ENCODE data around the gene ITGAX.

The ITGAX gene

GRCh38 chr16:31350275-31351005 lies 4.5 kb upstream of the ITGAX start:
- no peak for FAIRE-seq

- FAIRE-seq = no peak
Measured at GRCh38 chr16:31351246-31351941, 3.6 kb upstream of the ITGAX start.

GRCh38 chr16:31351942-31352325 lies 3.0 kb upstream of the ITGAX start:
- FAIRE-seq = no peak

- no peak for FAIRE-seq
Measured at GRCh38 chr16:31352376-31353115, 2.4 kb upstream of the ITGAX start.

GRCh38 chr16:31355431-31356100 lies 590 bp downstream of the ITGAX start:
- FAIRE-seq = no peak

GRCh38 chr16:31356566-31357323 lies 1.8 kb downstream of the ITGAX start:
- FAIRE-seq = no peak

GRCh38 chr16:31357324-31358109 lies 2.5 kb downstream of the ITGAX start:
- FAIRE-seq = no peak

- FAIRE-seq = no peak
Measured at GRCh38 chr16:31360251-31360650, 5.3 kb downstream of the ITGAX start.

- FAIRE-seq = no peak
Measured at GRCh38 chr16:31361201-31362110, 6.5 kb downstream of the ITGAX start.

- no peak for FAIRE-seq
Measured at GRCh38 chr16:31362476-31363405, 7.8 kb downstream of the ITGAX start.

GRCh38 chr16:31363721-31364120 lies 8.7 kb downstream of the ITGAX start:
- no peak for FAIRE-seq

- no peak for FAIRE-seq
Measured at GRCh38 chr16:31364421-31364820, 9.4 kb downstream of the ITGAX start.

GRCh38 chr16:31365131-31365865 lies 10.3 kb downstream of the ITGAX start:
- no peak for FAIRE-seq

- FAIRE-seq = no peak
Measured at GRCh38 chr16:31367853-31368252, 12.9 kb downstream of the ITGAX start.

- no peak for FAIRE-seq
Measured at GRCh38 chr16:31371008-31371407, 16.0 kb downstream of the ITGAX start.

GRCh38 chr16:31371619-31372484 lies 16.9 kb downstream of the ITGAX start:
- FAIRE-seq = no peak

GRCh38 chr16:31373235-31373634 lies 18.3 kb downstream of the ITGAX start:
- no peak for FAIRE-seq

GRCh38 chr16:31375231-31375630 lies 20.3 kb downstream of the ITGAX start:
- no peak for FAIRE-seq
